ENCODE data around the gene IDUA.

DNA sequence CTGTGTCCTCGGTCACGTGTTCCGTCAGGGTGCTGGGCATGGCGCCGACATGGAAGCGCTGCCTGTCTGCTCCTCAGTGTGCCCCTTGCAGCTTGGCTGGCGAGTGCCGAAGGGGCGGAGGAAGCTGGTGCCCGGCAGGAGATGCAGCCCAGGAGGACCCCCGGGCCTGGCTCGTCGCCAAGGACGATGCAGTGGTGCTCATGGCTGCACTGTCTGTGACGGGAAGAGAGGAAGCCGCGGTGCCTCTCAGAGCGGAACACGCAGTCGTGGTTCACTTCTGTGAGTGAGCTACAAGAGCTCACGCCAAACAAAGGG is 62.7 kb downstream of the IDUA start:
- TF ChIP-seq CTCF (optimal IDR thresholded peaks at IDR 0.05 in 1 of 3, IDR thresholded peaks at IDR 0.05 in 1 of 3, conservative IDR thresholded peaks at IDR 0.05 in 1 of 3; ENCODE audit: extremely low read depth in 1 of 3, insufficient read depth in 2 of 3, low read length in 3 of 3) (no peak), EZH2 (IDR thresholded peaks at IDR 0.05; ENCODE audit: low read length) (no peak)
